Mesenchymal stem cell (in vitro differentiated cells and primary cell): ENCODE data around the gene PTPN1.

ENCODE experiments used
- DNase-seq: peaks from one replicate; pipeline ENCODE4 v3.0.0-alpha.2; 2013
- H2AFZ ChIP-seq: one replicate; pipeline ENCODE4 v1.6.1; 2013; ENCODE audit warnings: low read depth, mild to moderate bottlenecking, control low read depth, inconsistent platforms, low read length, moderate library complexity
- H2AK5ac ChIP-seq: 2 replicates; pipeline ENCODE4 v1.6.1; 2013; ENCODE audit warnings: low read length, moderate library complexity, mild to moderate bottlenecking, inconsistent platforms; ENCODE audit not compliant: severe bottlenecking
- H2BK120ac ChIP-seq: one replicate; pipeline ENCODE4 v1.6.1; 2013; ENCODE audit warnings: low read depth, mild to moderate bottlenecking, inconsistent platforms, low read length, moderate library complexity
- H2BK12ac ChIP-seq, 2 experiments: one replicate each; pipeline ENCODE4 v1.6.1; 2013; ENCODE audit warnings: inconsistent platforms in 2 of 2, low read length in 2 of 2, mild to moderate bottlenecking in 2 of 2, moderate library complexity in 2 of 2, control low read depth in 1 of 2
- H2BK15ac ChIP-seq: one replicate; pipeline ENCODE4 v1.6.1; 2013; ENCODE audit warnings: mild to moderate bottlenecking, low read depth, inconsistent platforms; ENCODE audit not compliant: poor library complexity, severe bottlenecking
- H2BK5ac ChIP-seq: 2 replicates; pipeline ENCODE4 v1.6.1; 2013; ENCODE audit warnings: low read depth, mild to moderate bottlenecking, low read length, control low read depth, inconsistent platforms; ENCODE audit not compliant: poor library complexity, severe bottlenecking
- H3K14ac ChIP-seq, 2 experiments: one replicate each; pipeline ENCODE4 v1.6.1; 2013; ENCODE audit warnings: inconsistent platforms in 2 of 2, low read length in 2 of 2, control low read depth in 1 of 2, mild to moderate bottlenecking in 1 of 2, moderate library complexity in 1 of 2
- H3K18ac ChIP-seq, 2 experiments: one replicate each; pipeline ENCODE4 v1.6.1; 2013; ENCODE audit warnings: inconsistent platforms in 2 of 2, low read length in 2 of 2, control low read depth in 1 of 2, low read depth in 1 of 2, mild to moderate bottlenecking in 1 of 2
- H3K23ac ChIP-seq, 2 experiments: one replicate each; pipeline ENCODE4 v1.6.1; 2013; ENCODE audit warnings: inconsistent platforms in 2 of 2, low read length in 2 of 2, mild to moderate bottlenecking in 2 of 2, moderate library complexity in 2 of 2, control low read depth in 1 of 2
- H3K27ac ChIP-seq: 2 replicates; pipeline ENCODE4 v1.5.1; 2013; ENCODE audit warnings: mild to moderate bottlenecking, moderate library complexity, low read length, control low read depth, inconsistent platforms; ENCODE audit not compliant: poor library complexity, severe bottlenecking
- H3K27me3 ChIP-seq, 2 experiments: 2 replicates each; pipeline versions ENCODE4 v1.6.1 to v1.7.0; 2013; ENCODE audit warnings: low read length in 2 of 2, mild to moderate bottlenecking in 2 of 2, moderate library complexity in 2 of 2, control low read depth in 1 of 2, inconsistent platforms in 1 of 2; ENCODE audit not compliant: control insufficient read depth in 1 of 2, insufficient read depth in 1 of 2
- H3K36me3 ChIP-seq, 2 experiments: 2 replicates each; pipeline versions ENCODE4 v1.6.1 to v1.7.0; 2013; ENCODE audit warnings: low read length in 2 of 2, control low read depth in 1 of 2, inconsistent platforms in 1 of 2, low read depth in 1 of 2, mild to moderate bottlenecking in 1 of 2; ENCODE audit not compliant: insufficient read depth in 2 of 2, control insufficient read depth in 1 of 2
- H3K4ac ChIP-seq, 2 experiments: one replicate each; pipeline ENCODE4 v1.6.1; 2013; ENCODE audit warnings: inconsistent platforms in 2 of 2, low read length in 2 of 2, mild to moderate bottlenecking in 2 of 2, moderate library complexity in 2 of 2, control low read depth in 1 of 2, low read depth in 1 of 2
- H3K4me1 ChIP-seq: 2 replicates; pipeline ENCODE4 v1.6.1; 2013; ENCODE audit warnings: low read depth, low read length, control low read depth; ENCODE audit not compliant: control insufficient read depth, insufficient read depth
- H3K4me2 ChIP-seq: 2 replicates; pipeline ENCODE4 v1.6.1; 2013; ENCODE audit warnings: low read length, mild to moderate bottlenecking, inconsistent platforms; ENCODE audit not compliant: poor library complexity, severe bottlenecking
- H3K4me3 ChIP-seq, 2 experiments: 2 replicates each; pipeline versions ENCODE4 v1.5.1 to v1.7.0; 2013; ENCODE audit warnings: low read length in 2 of 2, mild to moderate bottlenecking in 2 of 2, control low read depth in 1 of 2, low read depth in 1 of 2; ENCODE audit not compliant: insufficient read depth in 1 of 2
- H3K79me1 ChIP-seq: replicated peaks from 2 replicates; pipeline ENCODE4 v1.6.1; 2013; ENCODE audit warnings: mild to moderate bottlenecking, control low read depth, low read length, inconsistent platforms; ENCODE audit not compliant: poor library complexity, severe bottlenecking
- H3K9ac ChIP-seq: 2 replicates; pipeline ENCODE4 v1.7.0; 2013; ENCODE audit warnings: mild to moderate bottlenecking, low read length, moderate library complexity
- H3K9me3 ChIP-seq: 2 replicates; pipeline ENCODE4 v1.7.0; 2013; ENCODE audit warnings: mild to moderate bottlenecking, low read length; ENCODE audit not compliant: control insufficient read depth
- H4K8ac ChIP-seq: one replicate; pipeline ENCODE4 v1.6.1; 2013; ENCODE audit warnings: inconsistent platforms, mild to moderate bottlenecking, low read length, moderate library complexity
- H4K91ac ChIP-seq: one replicate; pipeline ENCODE4 v1.6.1; 2013; ENCODE audit warnings: mild to moderate bottlenecking, low read length, inconsistent platforms
- WGBS: methylation state at CpG from one replicate; pipeline ENCODE4 v1.1.7; 2013; ENCODE audit warnings: mixed read lengths; 5-methylcytosine and 5-hydroxymethylcytosine counted together

PTPN1 gene

DNA sequence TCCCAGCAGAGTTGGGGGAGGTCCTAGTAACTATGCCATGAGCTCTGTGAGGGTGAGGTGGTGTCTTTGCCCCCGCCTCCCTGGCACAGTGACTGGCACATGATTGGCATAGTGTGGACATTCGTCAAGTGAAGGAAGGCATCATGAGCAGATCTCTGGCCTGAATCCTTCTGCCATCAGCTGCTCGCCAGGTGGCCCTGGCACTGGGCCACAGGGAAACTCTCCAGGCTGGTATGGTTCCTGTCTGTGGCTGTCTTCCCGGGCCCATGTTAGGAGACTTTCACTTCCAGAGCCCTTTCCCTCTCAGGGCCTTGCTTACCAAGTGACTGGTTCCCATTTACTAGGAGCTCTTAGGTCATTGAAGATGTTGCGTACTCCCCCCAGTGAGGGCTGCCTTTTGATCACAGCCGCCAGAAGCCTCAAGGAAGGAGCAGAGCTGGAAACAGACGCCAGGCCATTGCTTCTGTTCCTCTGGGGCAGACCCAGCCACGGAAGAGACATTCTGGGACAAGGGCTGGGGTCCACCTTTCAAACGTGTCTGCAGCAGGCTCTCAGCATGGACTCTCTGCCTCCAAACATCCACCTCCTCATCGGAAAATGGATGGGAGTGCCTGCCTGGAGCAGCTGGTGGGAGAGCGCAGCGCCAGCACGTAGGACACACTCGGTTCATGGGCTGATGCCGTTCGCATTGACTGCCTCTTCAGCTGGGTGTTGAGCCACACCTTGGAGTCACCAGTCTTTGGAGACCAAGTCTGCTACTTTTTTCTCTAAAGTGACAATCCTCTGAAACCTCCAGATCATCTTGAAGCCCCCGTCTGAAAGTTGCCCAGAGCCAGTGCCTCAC lies 67.2 kb downstream of the PTPN1 start:
- WGBS = 96% methylated on average over 17 of the region's 17 CpGs
- no peak overlapping the region for H3K14ac ChIP-seq

GRCh38 chr20:50578061-50578777 lies 68.0 kb downstream of the PTPN1 start:
- Histone ChIP-seq H3K4me3 (no peak overlapping the region), H3K18ac (no peak overlapping the region), H4K8ac (no peak overlapping the region), H2BK12ac (no peak overlapping the region), H3K27me3 (no peaks in the 10 kb centered on the region), H2AFZ (no peak overlapping the region), H3K79me1 (peaks cover 40% of the 10 kb centered on the region), H2AK5ac (no peak overlapping the region), H3K36me3 (peaks cover 79 to 88% of the 10 kb centered on the region in 2 experiments), H2BK15ac (no peak overlapping the region), H3K9ac (no peak overlapping the region), H3K14ac (no peak overlapping the region), H3K27ac (no peak overlapping the region), H3K4ac (peak overlapping the region in 1 of 2 experiments; percentile 35), H2BK5ac (no peak overlapping the region), H3K9me3 (no peaks in the 10 kb centered on the region), H2BK120ac (no peak overlapping the region), H4K91ac (no peak overlapping the region), H3K23ac (no peak overlapping the region), H3K4me2 (no peak overlapping the region), H3K4me1 (peaks cover 19% of the 10 kb centered on the region)
- no peak for DNase-seq
- 95% methylated on average over 14 of the region's 14 CpGs for WGBS

More for the DNA sequence above, 67.2 kb downstream of the PTPN1 start:
- Histone ChIP-seq H3K18ac (no peak overlapping the region), H3K27ac (no peak overlapping the region), H3K4me1 (peaks cover 24% of the 10 kb centered on the region), H2BK12ac (no peak overlapping the region), H4K8ac (peak overlapping the region; percentile 19), H2BK15ac (no peak overlapping the region), H2AFZ (no peak overlapping the region), H3K36me3 (peaks cover 76 to 80% of the 10 kb centered on the region in 2 experiments), H3K23ac (no peak overlapping the region), H3K4ac (peak overlapping the region in 1 of 2 experiments; percentile 35), H2AK5ac (peak overlapping the region; percentile 10), H3K9me3 (no peaks in the 10 kb centered on the region), H3K79me1 (peaks cover 39% of the 10 kb centered on the region), H3K9ac (no peak overlapping the region), H4K91ac (no peak overlapping the region), H3K4me3 (no peak overlapping the region), H2BK5ac (no peak overlapping the region), H3K27me3 (no peaks in the 10 kb centered on the region), H3K4me2 (no peak overlapping the region), H2BK120ac (no peak overlapping the region)
- no peak for DNase-seq

- Histone ChIP-seq H4K8ac (peak overlapping the region; percentile 2), H3K4ac (no peak overlapping the region), H3K4me1 (peaks cover 18% of the 10 kb centered on the region), H3K36me3 (peaks cover 83 to 94% of the 10 kb centered on the region in 2 experiments), H3K4me2 (no peak overlapping the region), H2BK15ac (no peak overlapping the region), H2BK12ac (no peak overlapping the region), H3K79me1 (peaks cover 43% of the 10 kb centered on the region), H3K27ac (no peak overlapping the region), H4K91ac (no peak overlapping the region), H2AK5ac (no peak overlapping the region), H3K14ac (no peak overlapping the region), H3K4me3 (no peak overlapping the region), H2AFZ (no peak overlapping the region), H3K9ac (no peak overlapping the region), H2BK5ac (no peak overlapping the region), H2BK120ac (no peak overlapping the region), H3K18ac (no peak overlapping the region), H3K27me3 (no peaks in the 10 kb centered on the region), H3K9me3 (no peaks in the 10 kb centered on the region), H3K23ac (no peak overlapping the region)
- WGBS = 95% methylated on average over 5 of the region's 5 CpGs
- no peak for DNase-seq
Measured at GRCh38 chr20:50578778-50579165, 68.6 kb downstream of the PTPN1 start.

GRCh38 chr20:50579511-50579910 lies 69.3 kb downstream of the PTPN1 start:
- H3K79me1 ChIP-seq = peaks cover 43% of the 10 kb centered on the region
- peak overlapping the region in 1 of 2 experiments; percentile 9 for H3K4ac ChIP-seq
- no peak overlapping the region for H3K18ac ChIP-seq
- H2BK15ac ChIP-seq = no peak overlapping the region
- H3K9me3 ChIP-seq = no peaks in the 10 kb centered on the region
- no peak overlapping the region for H3K4me2 ChIP-seq
- no peak overlapping the region for H3K14ac ChIP-seq
- H3K9ac ChIP-seq = no peak overlapping the region
- H3K36me3 ChIP-seq = peaks cover 83 to 96% of the 10 kb centered on the region in 2 experiments
- no peak overlapping the region for H3K23ac ChIP-seq
- H2BK120ac ChIP-seq = no peak overlapping the region
- H3K27ac ChIP-seq = no peak overlapping the region
- H2AK5ac ChIP-seq = no peak overlapping the region
- H2BK5ac ChIP-seq = no peak overlapping the region
- DNase-seq = no peak
- peak overlapping the region; percentile 72 for H4K8ac ChIP-seq
- H3K4me1 ChIP-seq = peaks cover 17% of the 10 kb centered on the region
- H3K27me3 ChIP-seq = no peaks in the 10 kb centered on the region
- H3K4me3 ChIP-seq = no peak overlapping the region
- peak overlapping the region; percentile 52 for H4K91ac ChIP-seq
- 96% methylated on average over 8 of the region's 10 CpGs for WGBS
- no peak overlapping the region for H2BK12ac ChIP-seq
- no peak overlapping the region for H2AFZ ChIP-seq
